Coronary artery (tissue), 2 donors: ENCODE results near the gene DPYD.
A peak's percentile ranks its signal among the peaks of the same experiment; 100 is the strongest.

ENCODE experiments used
- DNase-seq: peaks from one replicate; pipeline ENCODE4 v3.0.0-alpha.2; 2017; ENCODE audit warnings: low spot score
- H3K27ac ChIP-seq, 2 donors: fragments of 200-600 bp; sonication (generic); one replicate each; pipeline ENCODE4 v1.5.1; 2016 to 2019
- H3K4me3 ChIP-seq: fragments of 200-600 bp; sonication (generic); 2 replicates; pipeline ENCODE4 v1.5.1; 2016; ENCODE audit warnings: mild to moderate bottlenecking, moderate library complexity
- CTCF ChIP-seq: fragments of 200-600 bp; sonication (generic); IDR thresholded peaks from one replicate; pipeline ENCODE4 v1.5.1; 2019; ENCODE audit warnings: antibody characterized with exemption

DPYD gene

GRCh38 chr1:97920276-97920831 lies 480 bp downstream of the DPYD start:
- DNase-seq: no peak
- Histone ChIP-seq H3K27ac (peak overlapping the region; percentile 96), H3K4me3 (peak overlapping the region; percentile 92)
- TF ChIP-seq CTCF: no peak

- Histone ChIP-seq H3K4me3 (peak overlapping the region; percentile 92), H3K27ac (peak overlapping the region; percentile 96)
- DNase-seq: no peak
- no peak for TF ChIP-seq CTCF
These were observed 1.1 kb downstream of the DPYD start for GRCh38 chr1:97919585-97920261.

- Histone ChIP-seq H3K27ac (peak overlapping the region in 1 of 2 donors; percentile 96), H3K4me3 (peak overlapping the region; percentile 92)
- TF ChIP-seq CTCF: no peak
- DNase-seq: no peak
These were observed 1.9 kb downstream of the DPYD start for GRCh38 chr1:97918961-97919360.

- TF ChIP-seq CTCF: no peak
- Histone ChIP-seq H3K27ac (no peak overlapping the region), H3K4me3 (no peak overlapping the region)
- DNase-seq: no peak
These were observed 7.2 kb downstream of the DPYD start for GRCh38 chr1:97913506-97914139.

GRCh38 chr1:97911266-97912215 lies 9.3 kb downstream of the DPYD start:
- no peak overlapping the region for H3K4me3 ChIP-seq
- DNase-seq: no peak
- TF ChIP-seq CTCF: no peak
- H3K27ac ChIP-seq: no peak overlapping the region

- no peak for DNase-seq
- Histone ChIP-seq H3K4me3 (no peak overlapping the region), H3K27ac (no peak overlapping the region)
- TF ChIP-seq CTCF: no peak
These were observed 11.6 kb downstream of the DPYD start for GRCh38 chr1:97909266-97909665.
